GM21717 (cell line): ENCODE results near the gene NBEAL2.
"Not testable (repeated sequence)": the region's sequence is repeated elsewhere in the genome, so short reads cannot be mapped to it uniquely, and the experiment has no call there.

Experiments
- ATAC-seq: cut with Tn5 transposase; IDR thresholded peaks from one replicate; pipeline ENCODE4 v1.9.1; 2021; ENCODE audit warnings: mild to moderate bottlenecking, moderate library complexity; ENCODE audit not compliant: unreplicated experiment

The NBEAL2 gene

DNA sequence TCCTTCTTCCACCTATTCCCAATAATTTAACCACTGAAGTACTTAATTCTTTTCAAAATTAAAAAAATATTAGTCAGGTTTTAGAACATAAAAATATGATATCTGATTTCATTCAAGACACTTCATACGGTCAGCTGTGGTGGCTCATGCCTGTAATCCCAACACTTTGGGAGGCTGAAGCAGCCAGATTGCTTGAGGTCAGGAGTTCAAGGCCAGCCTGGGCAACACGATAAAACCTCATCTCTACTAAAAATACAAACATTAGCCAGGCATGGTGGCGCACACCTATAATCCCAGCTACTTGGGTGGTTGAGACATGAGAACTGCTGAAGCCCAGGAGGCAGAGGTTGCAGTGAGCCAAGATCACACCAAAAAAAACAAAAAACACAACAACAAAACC is 56.7 kb downstream of the NBEAL2 start:
- ATAC-seq = no peak

GRCh38 chr3:47037302-47037701 is 57.8 kb downstream of the NBEAL2 start:
- ATAC-seq = not testable (repeated sequence)

- ATAC-seq = no peak
Observed at GRCh38 chr3:47041114-47041513, 61.6 kb downstream of the NBEAL2 start.

- ATAC-seq = no peak
Observed at GRCh38 chr3:47042231-47042791, 62.8 kb downstream of the NBEAL2 start.

- ATAC-seq = no peak
Observed at GRCh38 chr3:47047069-47047468, 67.6 kb downstream of the NBEAL2 start.

DNA sequence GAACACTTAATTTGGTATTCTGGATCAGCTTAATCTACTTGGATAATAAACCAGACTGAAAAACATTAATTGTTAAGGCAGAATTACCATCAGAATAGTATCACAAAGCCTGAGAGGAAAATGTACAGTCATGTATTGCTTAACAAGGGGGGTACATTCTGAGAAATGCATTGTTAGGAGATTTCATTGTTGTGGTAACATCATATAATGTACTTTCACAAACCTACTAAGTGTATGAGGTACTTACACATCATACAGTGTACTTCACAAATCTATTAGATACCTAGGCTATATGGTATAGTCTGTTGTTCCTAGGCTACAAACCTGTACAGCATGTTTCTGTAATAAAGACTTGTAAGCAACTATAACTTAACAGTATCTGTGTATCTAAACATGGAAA is 68.2 kb downstream of the NBEAL2 start:
- no peak for ATAC-seq

- ATAC-seq = no peak
Observed at GRCh38 chr3:47054412-47054811, 74.9 kb downstream of the NBEAL2 start.

DNA sequence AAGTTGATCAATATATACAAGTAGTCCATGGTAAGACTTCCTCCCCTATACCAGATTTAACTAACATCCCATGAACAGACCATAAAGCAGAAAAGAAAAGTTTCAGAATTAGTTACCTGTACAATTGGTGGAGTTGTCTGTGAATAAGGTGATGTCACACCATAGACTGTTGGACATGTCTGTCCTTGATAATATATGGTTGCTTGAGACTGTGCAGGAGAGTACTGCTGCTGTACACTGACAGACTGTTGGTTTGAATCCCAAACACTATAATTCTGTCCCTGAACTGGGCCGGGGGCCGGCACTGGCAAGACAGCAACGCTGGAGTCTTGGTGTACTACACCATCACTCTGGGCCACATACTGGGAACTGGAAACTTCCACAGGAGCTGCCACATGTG is 77.2 kb downstream of the NBEAL2 start:
- ATAC-seq = no peak

DNA sequence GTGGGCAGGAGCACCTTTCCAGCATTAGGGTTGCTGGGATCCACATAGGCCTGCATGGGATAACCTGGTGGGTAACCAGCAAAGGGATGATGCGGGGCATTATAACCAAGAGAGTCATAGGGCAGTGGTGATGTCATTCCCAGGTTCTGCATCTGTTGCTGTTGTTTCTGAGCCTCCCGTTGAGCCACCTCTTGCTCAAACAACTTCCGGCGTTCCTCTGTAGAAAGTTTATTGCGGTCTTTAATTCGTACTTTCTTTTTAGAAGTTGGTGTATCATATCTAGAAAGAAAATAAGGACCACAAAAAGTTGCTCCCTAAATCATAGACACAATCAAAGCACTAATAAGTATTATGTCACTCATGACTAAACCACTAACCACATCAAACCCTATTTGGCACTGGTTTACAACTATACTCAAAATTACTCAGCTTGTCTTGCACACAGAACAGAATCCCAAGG is 77.8 kb downstream of the NBEAL2 start:
- no peak for ATAC-seq
